GM19455 (cell line): ENCODE results near the gene RANBP10.

Experiments used
- ATAC-seq: cut with Tn5 transposase; IDR thresholded peaks from one replicate; pipeline ENCODE4 v1.9.1; 2021; ENCODE audit not compliant: unreplicated experiment

Gene RANBP10

GRCh38 chr16:67749436-67750078 lies 56.8 kb downstream of the RANBP10 start:
- no peak for ATAC-seq

GRCh38 chr16:67748834-67749233 lies 57.5 kb downstream of the RANBP10 start:
- ATAC-seq, result no peak

- ATAC-seq, result no peak
Measured at GRCh38 chr16:67746846-67747245, 59.5 kb downstream of the RANBP10 start.

- no peak for ATAC-seq
Measured at GRCh38 chr16:67741118-67741517, 65.2 kb downstream of the RANBP10 start.

GRCh38 chr16:67740391-67740790 lies 66.0 kb downstream of the RANBP10 start:
- no peak for ATAC-seq

GRCh38 chr16:67736858-67737257 lies 69.5 kb downstream of the RANBP10 start:
- no peak for ATAC-seq

GRCh38 chr16:67734731-67735201 lies 71.6 kb downstream of the RANBP10 start:
- ATAC-seq, result no peak

GRCh38 chr16:67733734-67734470 lies 72.5 kb downstream of the RANBP10 start:
- no peak for ATAC-seq

- ATAC-seq, result no peak
Measured at GRCh38 chr16:67731753-67732095, 74.6 kb downstream of the RANBP10 start.

- ATAC-seq, result no peak
Measured at GRCh38 chr16:67731071-67731752, 75.1 kb downstream of the RANBP10 start.

GRCh38 chr16:67730326-67730725 lies 76.0 kb downstream of the RANBP10 start:
- no peak for ATAC-seq

GRCh38 chr16:67729636-67730248 lies 76.6 kb downstream of the RANBP10 start:
- no peak for ATAC-seq

GRCh38 chr16:67727521-67728485 lies 78.6 kb downstream of the RANBP10 start:
- no peak for ATAC-seq

GRCh38 chr16:67726106-67727034 lies 80.0 kb downstream of the RANBP10 start:
- no peak for ATAC-seq

- no peak for ATAC-seq
Measured at GRCh38 chr16:67723911-67724305, 82.5 kb downstream of the RANBP10 start.

- no peak for ATAC-seq
Measured at GRCh38 chr16:67723151-67723910, 83.0 kb downstream of the RANBP10 start.

GRCh38 chr16:67720236-67720635 lies 86.1 kb downstream of the RANBP10 start:
- ATAC-seq, result no peak

GRCh38 chr16:67719778-67720144 lies 86.6 kb downstream of the RANBP10 start:
- ATAC-seq, result no peak
